ENCODE results near the gene EMSY.

EMSY gene

GRCh38 chr11:76453248-76453647 is 8.4 kb downstream of the EMSY start:
- DNase-seq (ENCODE audit: low read depth) = no peak
- TF ChIP-seq, protein P1, sequence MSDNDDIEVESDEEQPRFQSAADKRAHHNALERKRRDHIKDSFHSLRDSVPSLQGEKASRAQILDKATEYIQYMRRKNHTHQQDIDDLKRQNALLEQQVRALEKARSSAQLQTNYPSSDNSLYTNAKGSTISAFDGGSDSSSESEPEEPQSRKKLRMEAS (IDR thresholded peaks at IDR 0.05; ENCODE audit: low read depth, low read length) = no peak
- no peak for TF ChIP-seq CTCF (IDR thresholded peaks at IDR 0.05; ENCODE audit: low read depth, low read length)
- TF ChIP-seq POLR2A (IDR thresholded peaks at IDR 0.05; ENCODE audit: extremely low read depth, insufficient read length) = no peak
- no peak for TF ChIP-seq MYC (IDR thresholded peaks at IDR 0.05; ENCODE audit: low read depth, low read length)
- H3K4me3 ChIP-seq (ENCODE audit: low read depth, low read length) = no peak overlapping the region

GRCh38 chr11:76455331-76455730 is 10.5 kb downstream of the EMSY start:
- DNase-seq (ENCODE audit: low read depth) = no peak
- no peak overlapping the region for H3K4me3 ChIP-seq (ENCODE audit: low read depth, low read length)
- no peak for TF ChIP-seq CTCF (IDR thresholded peaks at IDR 0.05; ENCODE audit: low read depth, low read length)
- TF ChIP-seq, protein P1 (IDR thresholded peaks at IDR 0.05; ENCODE audit: low read depth, low read length) = no peak
- TF ChIP-seq POLR2A (IDR thresholded peaks at IDR 0.05; ENCODE audit: extremely low read depth, insufficient read length) = no peak
- TF ChIP-seq MYC (IDR thresholded peaks at IDR 0.05; ENCODE audit: low read depth, low read length) = no peak

DNA sequence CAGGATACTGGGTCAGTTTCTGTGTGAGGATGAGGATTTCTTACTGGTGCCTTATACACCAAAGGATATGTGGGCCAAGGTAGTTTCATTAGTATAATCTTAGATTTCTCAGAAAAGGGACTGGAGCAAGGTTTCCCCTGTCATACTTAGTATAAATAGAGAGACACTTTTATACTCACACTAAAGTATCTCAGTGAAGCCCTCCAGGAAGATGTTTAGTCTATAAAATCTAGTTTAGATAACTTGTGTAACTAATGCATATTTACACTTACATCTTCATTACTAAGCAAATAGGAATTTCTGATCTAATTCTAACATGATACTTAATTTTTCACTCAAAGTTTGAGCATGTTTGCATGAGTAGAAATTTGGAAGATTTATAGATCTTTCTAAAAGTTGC is 11.1 kb downstream of the EMSY start:
- no peak for TF ChIP-seq MYC (IDR thresholded peaks at IDR 0.05; ENCODE audit: low read depth, low read length)
- TF ChIP-seq, protein P1 (IDR thresholded peaks at IDR 0.05; ENCODE audit: low read depth, low read length) = no peak
- no peak overlapping the region for H3K4me3 ChIP-seq (ENCODE audit: low read depth, low read length)
- DNase-seq (ENCODE audit: low read depth) = no peak

- DNase-seq (ENCODE audit: low read depth) = no peak
- no peak overlapping the region for H3K4me3 ChIP-seq (ENCODE audit: low read depth, low read length)
- no peak for TF ChIP-seq MYC (IDR thresholded peaks at IDR 0.05; ENCODE audit: low read depth, low read length)
- no peak for TF ChIP-seq CTCF (IDR thresholded peaks at IDR 0.05; ENCODE audit: low read depth, low read length)
- no peak for TF ChIP-seq POLR2A (IDR thresholded peaks at IDR 0.05; ENCODE audit: extremely low read depth, insufficient read length)
- TF ChIP-seq, protein P1 (IDR thresholded peaks at IDR 0.05; ENCODE audit: low read depth, low read length) = no peak
Observed at GRCh38 chr11:76456571-76456970, 11.8 kb downstream of the EMSY start.

DNA sequence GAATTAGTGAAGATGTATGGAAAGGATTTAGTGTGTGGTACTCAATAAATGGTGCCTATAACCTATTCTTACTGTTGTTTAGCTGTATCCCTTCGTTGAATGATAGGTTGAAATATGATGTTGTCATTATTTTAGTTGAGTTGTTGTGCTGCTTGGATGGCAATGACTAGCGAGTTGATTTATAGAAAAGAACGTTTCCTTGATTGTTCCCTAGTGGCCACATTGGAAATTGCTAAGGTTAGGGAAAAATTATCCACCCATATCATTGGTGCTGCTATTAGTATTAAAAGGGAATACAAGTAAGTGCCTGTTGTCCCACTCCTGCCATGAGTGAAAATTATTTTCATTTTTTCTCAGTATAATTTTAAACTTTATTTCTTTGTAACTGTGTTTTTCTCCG is 14.5 kb downstream of the EMSY start:
- peak; percentile 25 for TF ChIP-seq CTCF (IDR thresholded peaks at IDR 0.05; ENCODE audit: low read depth, low read length)
- no peak for TF ChIP-seq POLR2A (IDR thresholded peaks at IDR 0.05; ENCODE audit: extremely low read depth, insufficient read length)
- peak; percentile 16 for DNase-seq (ENCODE audit: low read depth)
- no peak overlapping the region for H3K4me3 ChIP-seq (ENCODE audit: low read depth, low read length)

- H3K4me3 ChIP-seq (ENCODE audit: low read depth, low read length) = no peak overlapping the region
- no peak for DNase-seq (ENCODE audit: low read depth)
- TF ChIP-seq CTCF (IDR thresholded peaks at IDR 0.05; ENCODE audit: low read depth, low read length) = no peak
Observed at GRCh38 chr11:76459846-76460245, 15.0 kb downstream of the EMSY start.
